Stimulated activated CD4-positive, alpha-beta T cell treated with anti-CD3 and anti-CD28 coated beads, TNF-alpha, amount 100 ng/mL, for 48 hours (primary cell): Measurements from ENCODE around the gene BBOX1.

Experiments
- DNase-seq, 3 donors: peaks; one replicate each; pipeline ENCODE4 v3.0.0-alpha.2; 2020; ENCODE audit warnings: low read depth in 3 of 3

BBOX1 gene

GRCh38 chr11:27025312-27025955 is 15.2 kb upstream of the BBOX1 start:
- no peak for DNase-seq

GRCh38 chr11:27025957-27026733 is 14.5 kb upstream of the BBOX1 start:
- no peak for DNase-seq

DNA sequence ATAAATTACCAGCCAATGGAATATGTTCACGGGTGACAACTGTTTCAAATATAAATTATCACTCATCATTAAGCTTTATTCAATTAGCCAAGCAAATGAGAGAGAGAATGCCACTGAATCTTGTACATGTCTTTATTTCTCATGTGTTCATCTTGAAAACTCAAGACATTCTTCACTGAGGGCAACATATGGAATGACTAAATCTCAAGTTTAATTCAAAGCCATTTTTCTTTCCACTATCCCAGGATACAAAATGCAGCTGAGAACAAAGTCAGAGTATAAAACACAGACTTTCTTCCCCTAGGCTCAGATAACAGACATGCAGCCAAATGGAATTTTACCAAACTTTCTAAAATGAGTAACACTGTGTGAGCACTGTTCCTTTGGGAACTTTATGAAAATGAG is 12.1 kb upstream of the BBOX1 start:
- DNase-seq: no peak

- DNase-seq: no peak
These were observed 10.6 kb upstream of the BBOX1 start for GRCh38 chr11:27029966-27030365.

DNA sequence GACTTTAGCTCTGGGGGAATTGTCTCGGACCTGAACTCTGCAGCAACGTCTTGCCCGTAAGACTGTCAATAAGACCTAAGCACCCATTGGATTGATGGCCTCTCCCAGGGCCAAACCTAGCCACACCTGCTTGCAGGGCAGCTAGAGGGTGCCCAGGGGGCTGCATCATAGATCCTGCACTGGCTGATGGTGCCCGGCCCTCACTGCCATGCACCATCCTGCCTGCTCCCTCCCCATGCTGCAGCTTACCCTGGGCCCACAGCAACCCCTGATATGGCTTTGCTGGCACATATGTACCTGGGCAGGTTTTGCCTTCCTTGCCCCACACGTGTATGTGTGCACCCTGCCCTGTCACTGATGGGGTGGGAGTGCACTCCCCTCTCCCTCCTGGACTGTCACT is 8.9 kb upstream of the BBOX1 start:
- DNase-seq: no peak

GRCh38 chr11:27039873-27040272 is 742 bp upstream of the BBOX1 start:
- DNase-seq: no peak

GRCh38 chr11:27041141-27041899 is 705 bp downstream of the BBOX1 start:
- no peak for DNase-seq

- DNase-seq: no peak
These were observed 6.3 kb downstream of the BBOX1 start for GRCh38 chr11:27046956-27047355.

DNA sequence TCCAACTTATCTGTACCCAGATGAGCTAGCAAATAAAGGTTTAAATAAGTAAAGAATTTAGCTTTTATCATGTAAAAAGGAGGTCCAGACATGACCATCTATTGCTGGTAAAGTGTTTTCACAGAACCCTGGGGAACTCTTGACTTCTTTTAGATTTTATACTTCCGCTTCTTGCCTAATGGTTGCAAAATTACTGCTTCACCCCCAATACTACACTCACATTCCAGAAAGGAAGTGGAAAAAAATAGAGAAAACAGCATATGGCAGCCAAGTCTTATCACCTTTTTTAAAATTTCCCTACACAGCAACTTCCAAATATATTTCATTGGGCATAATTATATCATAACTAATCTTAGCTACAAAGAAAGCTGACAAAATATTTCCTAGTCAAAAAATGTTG is 12.1 kb downstream of the BBOX1 start:
- no peak for DNase-seq

DNA sequence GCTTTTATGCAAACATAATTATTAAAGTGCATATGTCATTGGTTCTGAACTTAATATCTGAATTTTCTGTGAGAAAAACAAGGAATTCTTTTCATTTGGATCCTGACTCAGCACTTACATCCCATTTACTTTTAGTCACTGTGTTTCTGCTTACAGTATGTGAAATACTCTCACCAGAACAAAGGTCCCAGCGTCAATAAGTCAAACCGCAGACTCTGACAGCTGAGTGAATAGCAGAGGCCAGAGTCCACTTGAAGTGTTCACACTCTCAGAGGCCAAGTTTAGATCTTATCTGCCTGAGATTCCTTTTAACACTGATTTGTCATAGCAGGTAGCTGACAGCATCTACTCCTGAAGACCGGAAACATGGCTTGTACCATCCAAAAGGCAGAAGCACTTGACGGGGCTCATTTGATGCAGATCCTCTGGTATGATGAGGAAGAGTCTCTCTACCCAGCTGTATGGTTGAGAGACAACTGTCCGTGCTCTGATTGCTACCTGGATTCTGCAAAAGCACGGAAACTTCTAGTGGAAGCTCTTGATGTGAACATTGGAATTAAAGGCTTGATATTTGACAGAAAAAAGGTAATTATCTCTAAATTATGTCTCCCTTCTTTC is 14.6 kb downstream of the BBOX1 start:
- no peak for DNase-seq

GRCh38 chr11:27057091-27057780 is 16.6 kb downstream of the BBOX1 start:
- DNase-seq: no peak

GRCh38 chr11:27058456-27058855 is 17.8 kb downstream of the BBOX1 start:
- DNase-seq: no peak

DNA sequence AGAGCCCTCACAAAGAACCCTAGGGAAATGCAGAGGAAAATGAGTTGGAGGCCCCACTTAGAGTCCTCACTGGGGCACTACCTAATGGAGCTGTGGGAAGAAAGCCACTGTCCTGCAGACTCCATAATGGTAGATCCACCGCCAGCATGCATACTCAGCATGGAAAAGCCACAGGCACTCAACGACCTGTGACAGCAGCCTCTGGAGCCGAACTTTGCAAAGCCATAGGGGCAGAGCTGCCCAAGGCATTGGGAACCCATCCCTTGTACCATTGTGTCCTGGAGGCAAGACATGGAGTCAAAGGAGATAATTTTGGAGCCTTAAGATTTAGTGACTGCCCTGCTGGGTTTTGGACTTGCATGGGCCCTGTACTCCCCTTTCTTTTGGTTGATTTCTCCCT is 18.8 kb downstream of the BBOX1 start:
- DNase-seq: no peak

DNA sequence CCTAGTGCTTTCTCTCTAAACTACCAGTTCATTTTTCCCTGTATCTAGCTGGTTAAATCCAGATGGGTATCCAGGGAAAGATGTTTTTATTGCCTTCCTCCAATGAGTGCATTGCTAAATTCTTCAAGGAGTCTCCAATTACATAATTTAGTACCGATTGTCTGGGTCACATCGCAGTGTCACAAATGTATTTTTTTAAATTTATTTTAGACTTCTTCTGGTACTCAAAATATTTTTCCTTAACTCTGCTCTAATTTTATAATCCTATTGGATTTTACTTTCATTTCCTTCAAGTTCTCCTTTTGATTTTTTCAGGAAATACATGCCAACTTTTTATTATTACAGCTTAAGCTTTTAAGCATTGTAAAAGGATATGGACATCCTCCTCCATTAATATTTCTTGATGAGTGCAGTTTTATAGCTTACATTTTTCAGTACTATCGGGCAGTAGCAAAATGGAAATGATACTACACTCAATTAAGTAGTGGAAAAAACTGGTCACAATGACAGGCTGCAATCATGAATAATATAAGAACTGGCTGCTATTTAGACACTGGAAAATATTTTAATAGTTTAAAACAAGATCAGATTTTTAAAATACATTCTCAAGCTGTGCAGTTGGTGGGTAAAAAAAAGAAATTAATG is 20.3 kb downstream of the BBOX1 start:
- DNase-seq: no peak

GRCh38 chr11:27061461-27061821 is 20.8 kb downstream of the BBOX1 start:
- DNase-seq: no peak

- DNase-seq: no peak
These were observed 23.5 kb downstream of the BBOX1 start for GRCh38 chr11:27064086-27064485.

DNA sequence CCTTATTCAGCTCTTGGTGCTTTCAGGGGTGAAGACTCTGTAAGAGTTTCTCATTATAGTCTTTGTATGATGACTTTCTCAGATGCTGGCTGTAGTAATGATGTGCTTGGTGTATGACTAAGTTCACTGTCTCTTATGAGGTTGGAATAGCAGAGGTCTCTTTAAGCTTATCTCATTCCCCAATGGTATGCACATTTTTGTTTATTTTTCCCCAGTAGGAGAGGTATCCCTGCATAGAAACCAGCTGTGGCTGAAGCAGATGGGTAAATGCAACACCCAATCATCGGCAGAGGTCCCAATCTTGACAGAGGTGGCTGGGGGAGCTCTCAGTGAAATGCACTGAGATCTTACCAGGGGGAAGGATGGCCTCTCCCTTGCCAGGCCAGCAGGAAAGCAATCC is 34.6 kb downstream of the BBOX1 start:
- no peak for DNase-seq

- no peak for DNase-seq
These were observed 35.0 kb downstream of the BBOX1 start for GRCh38 chr11:27075655-27076054.

GRCh38 chr11:27076121-27076589 is 35.5 kb downstream of the BBOX1 start:
- no peak for DNase-seq

- DNase-seq: no peak
These were observed 40.4 kb downstream of the BBOX1 start for GRCh38 chr11:27081056-27081455.

DNA sequence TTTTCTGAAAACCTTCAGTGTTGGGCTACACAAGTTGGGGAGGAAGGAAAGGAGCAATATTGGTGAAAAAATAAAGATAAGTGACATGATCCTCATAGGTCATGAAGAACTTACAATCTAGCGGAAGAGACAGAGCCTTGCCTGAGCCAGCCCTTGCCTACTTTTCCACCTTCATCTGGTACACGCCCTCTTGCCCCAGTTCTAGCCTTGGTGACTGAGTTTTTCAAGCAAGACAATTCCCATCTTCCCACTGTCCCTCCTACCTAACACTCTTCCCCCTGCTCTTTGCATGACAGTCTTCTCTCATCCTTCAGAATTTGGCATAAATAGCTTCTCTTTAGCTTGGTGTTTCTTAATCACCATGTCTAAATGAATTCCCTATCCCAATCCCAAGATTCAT is 42.6 kb downstream of the BBOX1 start:
- no peak for DNase-seq
